HEK293 (cell line): ENCODE measurements around the gene MPV17L2.

Experiments used
- CTCF ChIA-PET: fragments of 350-600 bp; formaldehyde crosslinking; extraction: SDS; loops from one replicate; lab custom pipeline; 2021; ENCODE audit warnings: antibody characterized with exemption; lab: Yijun Ruan, JAX
- POLR2A ChIA-PET: fragments of 300-600 bp; formaldehyde crosslinking; extraction: SDS; loops from one replicate; lab custom pipeline; 2020; ENCODE audit warnings: antibody characterized with exemption, inconsistent platforms; lab: Yijun Ruan, JAX
- H3K27ac ChIP-seq: fragments of 200-500 bp; sonication (Bioruptor generic); 2 replicates; pipeline ENCODE4 v1.5.1; 2014; ENCODE audit warnings: low read depth, low read length, control low read depth, inconsistent platforms; ENCODE audit errors: extremely low read depth
- H3K36me3 ChIP-seq, 2 experiments: fragments of 200-500 bp in 1 of 2; sonication (Bioruptor generic) in 1 of 2; 1 replicate in 1 of 2; 2 replicates in 1 of 2; pipeline ENCODE4 v1.5.1; 2014 to 2017; ENCODE audit warnings: inconsistent platforms in 2 of 2, low read length in 2 of 2; ENCODE audit not compliant: control insufficient read depth in 2 of 2, insufficient read depth in 1 of 2
- H3K4me1 ChIP-seq: fragments of 200-500 bp; sonication (Bioruptor generic); 2 replicates; pipeline ENCODE4 v1.5.1; 2014; ENCODE audit warnings: mild to moderate bottlenecking, low read length, inconsistent platforms; ENCODE audit not compliant: control insufficient read depth, insufficient read depth
- H3K4me3 ChIP-seq: 2 replicates; pipeline ENCODE4 v1.5.1; 2011; ENCODE audit warnings: low read depth, mild to moderate bottlenecking, control low read depth, low read length, moderate library complexity
- H3K9me3 ChIP-seq: fragments of 200-500 bp; sonication (Bioruptor generic); 2 replicates; pipeline ENCODE4 v1.5.1; 2014; ENCODE audit warnings: low read depth, low read length, inconsistent platforms; ENCODE audit not compliant: control insufficient read depth, insufficient read depth
- KLF7 ChIP-seq: fragments of 450-650 bp; formaldehyde crosslinking; IDR thresholded peaks from 2 replicates; pipeline ENCODE4 v1.5.1; 2016; ENCODE audit warnings: missing biosample characterization, missing genetic modification characterization, borderline replicate concordance
- MZF1 ChIP-seq: fragments of 450-650 bp; formaldehyde crosslinking; IDR thresholded peaks from 2 replicates; pipeline ENCODE4 v1.5.1; 2017; ENCODE audit warnings: missing biosample characterization, missing genetic modification characterization, borderline replicate concordance
- OSR2 ChIP-seq: fragments of 450-650 bp; formaldehyde crosslinking; IDR thresholded peaks from 2 replicates; pipeline ENCODE4 v1.5.1; 2016; ENCODE audit warnings: missing biosample characterization, missing genetic modification characterization
- PRDM1 ChIP-seq: fragments of 450-650 bp; formaldehyde crosslinking; IDR thresholded peaks from 2 replicates; pipeline ENCODE4; 2016; ENCODE audit warnings: missing biosample characterization, missing genetic modification characterization
- TCF7L2 ChIP-seq: IDR thresholded peaks from 2 replicates; pipeline ENCODE4 v1.6.1; 2011; ENCODE audit warnings: low read depth, mild to moderate bottlenecking, inconsistent platforms, low read length, moderate library complexity, borderline replicate concordance
- ZBTB11 ChIP-seq: fragments of 450-650 bp; formaldehyde crosslinking; conservative IDR thresholded peaks from 2 replicates; pipeline ENCODE4 v1.5.1; 2016; ENCODE audit warnings: low read depth, missing biosample characterization, missing genetic modification characterization
- ZBTB20 ChIP-seq: fragments of 450-650 bp; formaldehyde crosslinking; IDR thresholded peaks from 2 replicates; pipeline ENCODE4 v1.5.1; 2016; ENCODE audit warnings: missing biosample characterization, missing genetic modification characterization
- ZBTB48 ChIP-seq: fragments of 450-650 bp; formaldehyde crosslinking; IDR thresholded peaks from 2 replicates; pipeline ENCODE4 v1.5.1; 2016; ENCODE audit warnings: missing biosample characterization, missing genetic modification characterization
- ZBTB8A ChIP-seq: fragments of 450-650 bp; formaldehyde crosslinking; IDR thresholded peaks from 2 replicates; pipeline ENCODE4 v1.5.1; 2016; ENCODE audit warnings: missing biosample characterization, missing genetic modification characterization
- ZFP3 ChIP-seq: fragments of 450-650 bp; formaldehyde crosslinking; IDR thresholded peaks from 2 replicates; pipeline ENCODE4 v1.5.1; 2016; ENCODE audit warnings: low read depth, missing biosample characterization, missing genetic modification characterization
- ZFP37 ChIP-seq: fragments of 450-650 bp; formaldehyde crosslinking; IDR thresholded peaks from 2 replicates; pipeline ENCODE4 v1.5.1; 2016; ENCODE audit warnings: missing biosample characterization, missing genetic modification characterization
- ZFP41 ChIP-seq: fragments of 450-650 bp; formaldehyde crosslinking; IDR thresholded peaks from 2 replicates; pipeline ENCODE4 v1.5.1; 2016; ENCODE audit warnings: missing biosample characterization, missing genetic modification characterization, borderline replicate concordance
- ZFP69B ChIP-seq: fragments of 450-650 bp; formaldehyde crosslinking; IDR thresholded peaks from 2 replicates; pipeline ENCODE4 v1.5.1; 2016; ENCODE audit warnings: missing biosample characterization, missing genetic modification characterization
- ZNF157 ChIP-seq: fragments of 450-650 bp; formaldehyde crosslinking; IDR thresholded peaks from 2 replicates; pipeline ENCODE4 v1.5.1; 2016; ENCODE audit warnings: missing biosample characterization, missing genetic modification characterization
- ZNF202 ChIP-seq: fragments of 450-650 bp; formaldehyde crosslinking; IDR thresholded peaks from 2 replicates; pipeline ENCODE4 v1.5.1; 2016; ENCODE audit warnings: missing biosample characterization, missing genetic modification characterization, borderline replicate concordance
- ZNF23 ChIP-seq: fragments of 450-650 bp; formaldehyde crosslinking; IDR thresholded peaks from 2 replicates; pipeline ENCODE4 v1.5.1; 2016; ENCODE audit warnings: missing biosample characterization, missing genetic modification characterization, borderline replicate concordance
- ZNF248 ChIP-seq: fragments of 450-650 bp; formaldehyde crosslinking; IDR thresholded peaks from 2 replicates; pipeline ENCODE4 v1.5.1; 2017; ENCODE audit warnings: missing biosample characterization, missing genetic modification characterization
- ZNF292 ChIP-seq: fragments of 450-650 bp; formaldehyde crosslinking; IDR thresholded peaks from 2 replicates; pipeline ENCODE4 v1.5.1; 2016; ENCODE audit warnings: low read depth, missing biosample characterization, missing genetic modification characterization, borderline replicate concordance
- ZNF324 ChIP-seq: fragments of 450-650 bp; formaldehyde crosslinking; IDR thresholded peaks from 2 replicates; pipeline ENCODE4 v1.5.1; 2016; ENCODE audit warnings: missing biosample characterization, missing genetic modification characterization
- ZNF510 ChIP-seq: fragments of 450-650 bp; formaldehyde crosslinking; IDR thresholded peaks from 2 replicates; pipeline ENCODE4 v1.5.1; 2018; ENCODE audit warnings: mild to moderate bottlenecking, missing genetic modification characterization, missing biosample characterization; ENCODE audit not compliant: insufficient replicate concordance
- ZNF596 ChIP-seq: fragments of 450-650 bp; IDR thresholded peaks from 2 replicates; pipeline ENCODE4 v1.5.0; 2018; ENCODE audit warnings: missing biosample characterization, mild to moderate bottlenecking, missing genetic modification characterization, moderate library complexity
- ZNF600 ChIP-seq: fragments of 450-650 bp; formaldehyde crosslinking; IDR thresholded peaks from 2 replicates; pipeline ENCODE4 v1.5.1; 2016; ENCODE audit warnings: missing biosample characterization, missing genetic modification characterization
- ZNF654 ChIP-seq: fragments of 450-650 bp; formaldehyde crosslinking; IDR thresholded peaks from 2 replicates; pipeline ENCODE4 v1.5.1; 2016; ENCODE audit warnings: low read depth, missing biosample characterization, missing genetic modification characterization
- ZNF677 ChIP-seq: fragments of 450-650 bp; IDR thresholded peaks from 2 replicates; pipeline ENCODE4 v1.5.0; 2018; ENCODE audit warnings: missing biosample characterization, mild to moderate bottlenecking, missing genetic modification characterization, moderate library complexity
- ZNF707 ChIP-seq: fragments of 450-650 bp; formaldehyde crosslinking; IDR thresholded peaks from 2 replicates; pipeline ENCODE4 v1.5.1; 2016; ENCODE audit warnings: missing biosample characterization, missing genetic modification characterization
- ZNF777 ChIP-seq: fragments of 450-650 bp; formaldehyde crosslinking; IDR thresholded peaks from 2 replicates; pipeline ENCODE4 v1.5.1; 2017; ENCODE audit warnings: missing biosample characterization, missing genetic modification characterization, borderline replicate concordance
- TF ChIP-seq, protein P1 (sequence below): fragments of 450-650 bp; formaldehyde crosslinking; IDR thresholded peaks from 2 replicates; pipeline ENCODE4 v1.5.1; 2016; ENCODE audit warnings: missing biosample characterization, missing genetic modification characterization
- TF ChIP-seq, protein P2 (sequence below): fragments of 450-650 bp; formaldehyde crosslinking; IDR thresholded peaks from 2 replicates; pipeline ENCODE4 v1.5.1; 2016; ENCODE audit warnings: missing biosample characterization, missing genetic modification characterization, low read depth

MPV17L2 gene

GRCh38 chr19:18221815-18222725, 29.1 kb downstream of the MPV17L2 start:
- H3K4me3 ChIP-seq, result no peak overlapping the region
- POLR2A ChIA-PET, result no interaction called here
- CTCF ChIA-PET, result interaction anchor here (0.9 to 4.1 kb wide), 6 partner anchors 14 to 106 kb away, joined by 3 to 16 read pairs (median 4); no protein-coding TSS in a partner anchor

DNA sequence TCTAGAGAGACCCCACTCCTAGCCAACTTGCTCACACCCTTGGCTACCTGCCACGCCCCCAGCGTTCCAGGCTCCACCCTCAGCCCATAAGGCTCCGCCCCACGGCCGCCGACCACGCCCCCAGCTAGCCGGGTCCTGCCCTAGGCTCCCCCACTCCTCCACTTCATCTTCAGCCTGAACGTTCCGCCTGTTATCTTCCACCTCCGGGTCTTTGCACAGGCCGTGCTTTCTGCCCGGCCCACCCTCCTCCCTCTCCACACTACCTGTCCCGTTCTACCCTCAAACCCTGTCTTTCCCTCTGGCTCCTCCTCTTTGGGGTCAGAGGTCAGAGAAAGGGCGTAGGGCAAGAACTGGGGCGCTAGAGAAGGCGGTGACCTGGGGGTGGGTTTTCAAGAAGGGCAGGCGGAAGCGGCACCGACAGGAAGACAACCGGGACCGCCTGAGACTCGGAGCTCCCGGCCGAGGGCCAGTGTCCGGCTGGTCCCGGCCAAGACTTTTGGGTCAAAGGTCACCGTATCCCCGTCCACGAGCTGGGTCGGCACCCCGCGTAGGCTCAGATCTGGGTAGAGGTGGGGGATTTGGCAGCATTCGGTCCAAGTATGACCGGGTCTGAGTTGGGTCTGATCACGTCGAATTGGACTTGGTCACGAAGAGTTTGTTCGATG, 31.0 kb downstream of the MPV17L2 start:
- H3K4me1 ChIP-seq, result no peaks in the 10 kb centered on the region; the same call in 1 of the 2 replicates
- no peak overlapping the region for H3K27ac ChIP-seq
- no peaks in the 10 kb centered on the region for H3K9me3 ChIP-seq
- ChIA-PET POLR2A (interaction anchor here (0.6 to 1.7 kb wide), 7 partner anchors 9 to 223 kb away, joined by 3 to 19 read pairs (median 4); partner anchors contain the start of gene JUND), CTCF (interaction anchor here (0.5 to 1.0 kb wide), 3 partner anchors 16 to 105 kb away, joined by 3 to 4 read pairs (median 3); a partner anchor contains a TSS)
- peak overlapping the region; percentile 40 for H3K4me3 ChIP-seq
- H3K36me3 ChIP-seq, result no peaks in the 10 kb centered on the region
- TF ChIP-seq ZNF324 (tag by site-specific recombination), result peak; percentile 71
- TF ChIP-seq, protein P1, sequence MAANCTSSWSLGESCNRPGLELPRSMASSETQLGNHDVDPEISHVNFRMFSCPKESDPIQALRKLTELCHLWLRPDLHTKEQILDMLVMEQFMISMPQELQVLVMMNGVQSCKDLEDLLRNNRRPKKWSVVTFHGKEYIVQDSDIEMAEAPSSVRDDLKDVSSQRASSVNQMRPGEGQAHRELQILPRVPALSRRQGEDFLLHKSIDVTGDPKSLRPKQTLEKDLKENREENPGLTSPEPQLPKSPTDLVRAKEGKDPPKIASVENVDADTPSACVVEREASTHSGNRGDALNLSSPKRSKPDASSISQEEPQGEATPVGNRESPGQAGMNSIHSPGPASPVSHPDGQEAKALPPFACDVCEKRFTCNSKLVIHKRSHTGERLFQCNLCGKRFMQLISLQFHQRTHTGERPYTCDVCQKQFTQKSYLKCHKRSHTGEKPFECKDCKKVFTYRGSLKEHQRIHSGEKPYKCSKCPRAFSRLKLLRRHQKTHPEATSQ (tag by site-specific recombination), result 0 out of 2 replicates have a peak, but pooled peaks have one; percentile 35
- TF ChIP-seq ZFP37, result no peak
- TF ChIP-seq MZF1 (tag by site-specific recombination), result no peak
- no peak for TF ChIP-seq ZNF248 (tag by site-specific recombination)
- TF ChIP-seq ZNF202 (tag by site-specific recombination), result no peak
- no peak for TF ChIP-seq OSR2 (tag by site-specific recombination)
- no peak for TF ChIP-seq ZNF707
- TF ChIP-seq TCF7L2, result no peak
- TF ChIP-seq ZNF292 (tag by site-specific recombination), result no peak
- TF ChIP-seq ZNF157, result no peak
- peak; percentile 93; the same call in 1 of the 2 replicates for TF ChIP-seq ZNF777 (tag by site-specific recombination)
- peak; percentile 52; the same call in 1 of the 2 replicates for TF ChIP-seq ZBTB8A (tag by site-specific recombination)

More at GRCh38 chr19:18221815-18222725, 29.1 kb downstream of the MPV17L2 start:
- H3K36me3 ChIP-seq, result no peaks in the 10 kb centered on the region
- no peak for TF ChIP-seq ZNF23 (tag by site-specific recombination)
- TF ChIP-seq ZBTB20 (tag by site-specific recombination), result no peak
- no peak for TF ChIP-seq ZNF677 (tag by site-specific recombination)
- TF ChIP-seq ZFP3 (tag by site-specific recombination), result peak; percentile 93
- no peak for TF ChIP-seq ZBTB48 (tag by site-specific recombination)
- no peak for TF ChIP-seq ZNF600 (tag by site-specific recombination)
- TF ChIP-seq PRDM1 (tag by site-specific recombination), result no peak
- peak; percentile 61 for TF ChIP-seq ZNF596 (tag by site-specific recombination)
- TF ChIP-seq ZBTB11, result no peak
- TF ChIP-seq, protein P2, sequence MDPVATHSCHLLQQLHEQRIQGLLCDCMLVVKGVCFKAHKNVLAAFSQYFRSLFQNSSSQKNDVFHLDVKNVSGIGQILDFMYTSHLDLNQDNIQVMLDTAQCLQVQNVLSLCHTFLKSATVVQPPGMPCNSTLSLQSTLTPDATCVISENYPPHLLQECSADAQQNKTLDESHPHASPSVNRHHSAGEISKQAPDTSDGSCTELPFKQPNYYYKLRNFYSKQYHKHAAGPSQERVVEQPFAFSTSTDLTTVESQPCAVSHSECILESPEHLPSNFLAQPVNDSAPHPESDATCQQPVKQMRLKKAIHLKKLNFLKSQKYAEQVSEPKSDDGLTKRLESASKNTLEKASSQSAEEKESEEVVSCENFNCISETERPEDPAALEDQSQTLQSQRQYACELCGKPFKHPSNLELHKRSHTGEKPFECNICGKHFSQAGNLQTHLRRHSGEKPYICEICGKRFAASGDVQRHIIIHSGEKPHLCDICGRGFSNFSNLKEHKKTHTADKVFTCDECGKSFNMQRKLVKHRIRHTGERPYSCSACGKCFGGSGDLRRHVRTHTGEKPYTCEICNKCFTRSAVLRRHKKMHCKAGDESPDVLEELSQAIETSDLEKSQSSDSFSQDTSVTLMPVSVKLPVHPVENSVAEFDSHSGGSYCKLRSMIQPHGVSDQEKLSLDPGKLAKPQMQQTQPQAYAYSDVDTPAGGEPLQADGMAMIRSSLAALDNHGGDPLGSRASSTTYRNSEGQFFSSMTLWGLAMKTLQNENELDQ (tag by site-specific recombination), result no peak
- no peak for TF ChIP-seq ZFP69B
- no peak for TF ChIP-seq ZNF324 (tag by site-specific recombination)
- TF ChIP-seq ZNF510, result no peak
- TF ChIP-seq ZNF654 (tag by site-specific recombination), result no peak
- TF ChIP-seq KLF7, result no peak
- TF ChIP-seq ZFP41 (tag by site-specific recombination), result no peak
- H3K4me1 ChIP-seq, result no peaks in the 10 kb centered on the region; the same call in 1 of the 2 replicates
- H3K27ac ChIP-seq, result no peak overlapping the region
- H3K9me3 ChIP-seq, result no peaks in the 10 kb centered on the region
